RPMI8226 (cell line): ENCODE results near the gene ARHGAP35.
A peak's percentile ranks its signal among the peaks of the same experiment; 100 is the strongest.
"Not testable (repeated sequence)": the region's sequence is repeated elsewhere in the genome, so short reads cannot be mapped to it uniquely, and the experiment has no call there.

ENCODE experiments used
- DNase-seq: peaks from one replicate; pipeline ENCODE4 v3.0.0-alpha.2; 2015

ARHGAP35 gene

DNA sequence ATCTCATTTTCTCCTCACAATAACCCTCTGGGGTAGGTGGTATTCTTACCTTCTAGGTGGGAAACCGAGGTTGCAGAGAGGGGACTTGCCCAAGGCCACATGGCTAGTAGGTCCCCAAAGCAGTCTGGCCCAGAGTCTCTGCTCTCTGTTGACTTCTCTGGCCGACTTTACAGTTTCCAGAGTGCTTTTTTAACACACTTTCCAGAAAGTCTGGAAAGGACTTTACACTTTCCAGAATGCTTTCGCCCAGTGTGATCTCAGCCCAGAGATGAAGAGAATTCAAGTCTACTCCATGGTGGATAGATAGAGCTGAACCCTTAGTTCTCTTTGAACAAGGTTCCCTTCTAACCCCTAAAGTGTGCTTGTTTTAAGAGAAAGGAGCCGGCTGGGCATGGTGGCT, 12.2 kb downstream of the ARHGAP35 start:
- DNase-seq = no peak

DNA sequence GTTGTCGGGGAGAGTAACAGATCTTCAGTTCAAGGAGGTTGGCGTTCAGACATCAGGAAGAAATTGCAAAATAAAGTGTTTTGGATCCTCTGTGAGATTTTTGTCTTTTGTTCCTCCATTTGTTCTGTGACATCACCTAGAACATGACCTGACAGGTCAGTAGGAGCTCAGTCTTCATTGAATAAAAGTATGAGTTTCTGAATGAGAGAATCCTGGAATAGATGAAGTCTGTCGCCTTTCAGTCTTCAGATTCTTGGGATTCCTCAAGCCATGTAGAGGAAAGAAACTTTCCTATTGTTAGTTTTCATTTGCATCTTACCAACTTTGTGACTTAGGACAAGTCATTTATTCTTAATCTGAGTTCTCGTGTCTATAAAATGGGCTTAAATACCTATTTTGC, 14.4 kb downstream of the ARHGAP35 start:
- DNase-seq = no peak

DNA sequence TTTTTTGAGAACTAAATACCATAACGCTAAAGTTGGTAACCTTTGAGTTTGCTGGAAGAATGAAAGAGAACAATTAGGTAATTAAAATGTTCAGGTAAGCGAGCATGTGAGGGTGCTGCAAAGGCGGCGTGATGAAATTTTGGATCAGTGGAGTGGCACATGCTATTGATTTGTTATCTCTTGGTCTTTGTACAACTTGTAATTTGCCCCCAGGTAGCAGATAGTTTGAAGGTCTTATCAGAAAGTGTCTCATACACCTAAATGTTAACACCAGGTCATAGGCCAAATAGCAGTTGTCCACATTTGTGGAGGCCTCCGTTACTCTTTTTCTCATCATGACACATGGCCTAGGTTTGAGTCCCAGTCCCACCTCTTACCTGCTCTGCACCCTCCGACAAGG, 14.9 kb downstream of the ARHGAP35 start:
- no peak for DNase-seq

DNA sequence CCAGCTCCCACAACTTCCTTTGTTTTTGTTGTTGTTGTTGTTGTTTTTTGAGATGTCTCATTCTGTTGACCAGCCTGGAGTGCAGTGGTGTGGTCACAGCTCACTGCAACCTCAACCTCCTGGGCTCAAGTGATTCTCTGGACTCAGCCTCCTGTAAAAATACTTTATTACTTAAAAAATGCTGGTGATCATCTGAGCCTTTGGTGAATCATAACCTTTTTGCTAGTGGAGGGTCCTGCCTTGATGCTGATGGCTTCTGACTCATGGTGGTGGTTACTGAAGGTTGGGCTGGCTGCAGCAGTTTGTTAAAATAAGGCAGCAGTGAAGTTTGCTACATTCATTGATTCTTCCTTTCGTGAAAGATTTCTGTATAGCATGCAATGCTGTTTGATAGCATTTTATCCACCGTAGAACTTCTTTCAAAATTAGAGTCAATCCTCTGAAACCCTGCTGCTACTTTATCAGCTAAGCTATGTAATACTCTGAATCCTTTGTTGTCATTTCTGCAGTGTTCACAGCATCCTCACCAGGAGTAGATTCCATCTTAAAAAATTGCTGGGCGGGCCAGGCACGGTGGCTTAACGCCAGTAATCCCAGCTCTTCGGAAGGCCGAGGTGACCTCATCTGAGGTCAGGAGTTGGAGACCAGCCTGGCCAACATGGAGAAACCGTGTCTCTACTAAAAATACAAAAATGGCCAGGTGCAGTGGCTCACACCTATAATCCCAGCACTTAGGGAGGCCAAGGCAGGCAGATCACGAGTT, 18.0 kb downstream of the ARHGAP35 start:
- no peak for DNase-seq

DNA sequence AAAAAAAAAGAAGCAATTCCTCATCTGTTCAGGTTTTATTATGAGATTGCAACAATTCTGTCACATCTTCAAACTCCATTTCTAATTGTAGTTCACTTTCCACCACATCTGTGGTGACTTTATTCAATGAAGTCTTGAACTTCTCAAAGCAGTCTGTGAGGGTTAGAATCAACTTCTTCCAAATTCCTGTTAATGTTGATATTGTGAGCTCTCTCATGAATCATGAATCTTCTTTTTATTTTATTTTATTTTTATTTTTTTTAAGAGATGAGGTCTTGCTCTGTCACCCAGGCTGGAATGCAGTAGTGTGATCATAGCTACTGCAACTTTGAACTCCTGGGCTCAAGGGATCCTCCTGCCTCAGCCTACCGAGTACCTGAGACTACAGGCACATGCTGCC, 19.6 kb downstream of the ARHGAP35 start:
- DNase-seq = no peak

DNA sequence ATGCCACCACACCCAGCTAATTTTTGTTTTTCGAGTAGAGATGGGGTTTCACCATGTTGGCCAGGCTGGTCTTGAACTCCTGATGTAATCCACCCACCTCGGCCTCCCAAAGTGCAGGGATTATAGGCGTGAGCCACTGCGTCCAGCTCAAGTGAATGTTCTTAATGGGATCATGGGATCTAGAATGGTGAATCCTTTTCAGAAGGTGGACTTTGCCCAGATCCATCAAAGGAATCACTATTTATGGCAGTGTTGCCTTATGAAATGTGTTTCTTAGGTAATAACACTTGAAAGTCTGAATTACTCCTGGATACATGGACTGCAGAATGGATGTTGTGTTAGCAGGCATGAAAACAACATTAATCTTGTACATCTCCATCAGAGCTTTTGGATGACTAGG, 20.3 kb downstream of the ARHGAP35 start:
- no peak for DNase-seq

DNA sequence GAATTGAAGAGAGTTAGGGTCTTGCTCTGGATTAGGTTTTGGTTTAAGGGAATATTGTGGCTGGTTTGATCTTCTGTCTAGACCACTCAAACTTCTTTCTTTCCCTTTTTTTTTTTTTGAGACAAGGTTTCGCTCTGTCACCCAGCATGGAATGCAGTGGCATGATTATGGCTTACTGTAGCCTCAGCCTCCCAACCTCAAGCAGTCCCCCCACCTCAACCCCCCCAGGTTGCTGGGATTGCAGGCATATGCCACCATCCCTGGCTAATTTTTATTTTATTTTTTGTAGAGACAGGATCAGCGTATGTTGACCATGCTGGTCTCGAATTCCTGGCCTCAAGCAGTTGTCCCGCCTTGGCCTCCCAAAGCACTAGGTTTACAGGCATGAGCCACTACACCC, 21.2 kb downstream of the ARHGAP35 start:
- DNase-seq = no peak

DNA sequence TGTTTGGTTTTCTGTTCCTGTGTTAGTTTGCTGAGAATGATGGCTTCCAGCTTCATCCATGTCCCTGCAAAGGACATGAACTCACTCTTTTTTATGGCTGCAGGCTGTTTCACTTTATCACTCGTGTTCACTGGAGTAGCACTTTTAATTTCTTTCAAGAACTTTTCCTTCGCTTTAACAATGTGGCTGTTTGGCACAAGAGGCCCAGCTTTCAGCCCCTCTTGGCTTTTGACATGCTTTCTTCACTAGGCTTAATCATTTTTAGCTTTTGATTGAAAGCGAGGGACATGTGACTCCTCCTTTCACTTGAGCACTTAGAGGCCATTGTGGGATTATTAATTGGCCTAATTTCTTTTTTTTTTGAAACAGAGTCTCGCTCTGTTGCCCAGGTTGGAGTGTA, 22.0 kb downstream of the ARHGAP35 start:
- DNase-seq = not testable (repeated sequence)

DNA sequence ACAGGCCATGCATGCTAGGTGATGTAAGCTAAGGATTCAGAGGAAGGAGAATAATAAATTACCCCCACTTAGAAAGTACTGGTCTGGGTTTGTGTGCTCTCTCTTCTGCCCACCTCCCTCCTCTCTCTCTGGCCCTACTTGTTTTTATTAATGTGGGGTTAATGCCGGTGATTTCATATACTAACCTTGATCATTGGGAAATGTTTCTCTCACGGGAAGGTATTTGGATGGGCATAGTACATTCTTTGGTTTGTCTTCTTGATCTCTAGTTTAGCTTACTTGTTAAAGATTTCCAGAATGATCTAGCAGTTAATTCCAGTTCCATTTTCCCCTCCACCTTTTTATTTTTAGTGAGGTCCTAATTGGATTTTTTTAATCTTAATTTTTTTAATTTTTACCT, 24.6 kb downstream of the ARHGAP35 start:
- DNase-seq = no peak

DNA sequence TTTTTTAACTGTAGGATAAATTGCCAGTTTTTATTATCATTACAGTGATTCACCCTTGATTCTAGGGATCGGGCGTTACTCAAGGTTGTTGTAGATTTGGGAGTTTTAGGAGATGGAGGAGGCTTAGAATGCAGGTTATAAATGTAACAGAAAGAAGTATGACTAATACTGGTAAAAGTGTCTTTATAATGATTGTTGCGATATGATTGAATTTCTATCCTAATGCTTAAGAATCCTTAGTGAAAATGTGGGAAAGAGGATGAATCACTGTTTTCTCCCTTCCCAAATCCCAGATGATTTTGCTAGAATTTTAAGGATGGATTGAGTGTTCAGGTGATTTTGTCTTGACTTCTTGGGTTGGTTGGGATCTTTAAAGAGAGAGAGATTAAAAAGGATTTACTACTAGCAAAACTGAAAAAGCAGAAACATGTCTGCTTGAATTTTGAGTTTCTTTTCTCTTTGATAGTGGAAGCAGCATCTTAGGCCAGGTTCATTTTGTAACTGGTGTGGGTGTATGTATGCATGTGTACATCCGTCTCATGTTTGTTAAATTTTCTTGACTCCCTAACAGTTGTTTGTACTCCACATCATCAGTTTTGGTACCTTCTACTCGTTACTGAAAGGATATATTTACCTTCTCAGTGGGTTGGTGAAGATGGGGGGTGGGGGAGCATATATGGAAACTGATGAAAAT, 25.9 kb downstream of the ARHGAP35 start:
- DNase-seq = no peak

DNA sequence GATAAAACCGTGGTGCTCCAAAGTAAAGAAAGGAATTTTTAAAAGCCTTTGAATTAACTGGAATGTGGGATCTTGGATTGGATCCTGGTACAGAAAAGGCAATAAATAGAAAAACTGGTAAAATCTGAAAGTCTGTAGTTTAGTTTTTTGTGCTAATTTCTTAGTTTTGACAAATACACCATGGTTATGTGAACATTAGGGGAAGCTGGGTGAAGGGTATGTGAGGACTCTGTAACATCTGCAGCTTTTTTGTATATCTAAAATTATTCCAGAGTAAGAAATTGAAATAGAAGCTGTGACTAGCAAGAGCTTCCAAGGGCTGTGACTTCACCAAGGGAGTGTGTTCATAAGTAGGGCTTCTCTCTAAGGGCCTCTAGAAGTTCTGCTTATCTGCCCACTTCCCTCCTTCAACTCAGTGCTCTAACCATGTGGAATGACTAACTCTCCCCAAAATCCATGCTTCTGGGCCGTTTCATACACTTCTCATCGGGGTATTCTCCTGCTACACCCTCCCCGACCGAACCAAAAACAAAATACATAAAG, 26.5 kb downstream of the ARHGAP35 start:
- no peak for DNase-seq

DNA sequence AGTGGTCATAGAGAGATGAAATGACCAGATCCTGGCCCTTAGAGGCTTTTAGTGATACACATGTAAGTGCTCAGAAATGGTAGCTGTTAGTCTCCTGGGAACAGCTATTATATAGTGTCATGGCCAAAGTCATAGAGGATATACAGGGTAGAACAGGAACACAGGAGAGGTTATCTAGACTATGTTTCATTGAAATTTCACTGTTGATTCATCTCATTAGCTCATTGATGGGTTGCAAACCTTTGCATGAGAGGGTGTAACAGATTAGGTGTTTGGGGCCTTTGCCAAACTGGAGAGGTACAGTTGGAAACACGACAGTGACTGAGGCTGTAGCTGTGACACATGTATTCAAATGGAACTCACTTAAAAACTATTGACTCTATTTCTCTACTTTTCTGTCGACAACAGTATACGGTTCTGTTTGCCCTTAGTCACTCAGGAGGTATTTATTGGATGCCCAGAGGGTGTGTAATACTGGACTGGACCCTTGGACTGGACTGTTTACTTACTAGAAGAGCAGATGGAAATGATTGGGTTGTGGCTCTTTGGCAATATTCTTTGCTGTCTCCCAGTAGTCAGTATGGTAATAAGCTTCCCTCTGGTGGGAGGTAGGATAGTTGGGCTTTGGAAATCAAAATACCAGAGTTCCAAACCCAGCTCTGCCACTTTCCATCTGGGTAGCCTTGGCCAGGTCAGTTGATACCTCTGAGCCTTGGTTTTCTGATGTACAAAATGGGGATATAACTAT, 29.8 kb downstream of the ARHGAP35 start:
- no peak for DNase-seq

DNA sequence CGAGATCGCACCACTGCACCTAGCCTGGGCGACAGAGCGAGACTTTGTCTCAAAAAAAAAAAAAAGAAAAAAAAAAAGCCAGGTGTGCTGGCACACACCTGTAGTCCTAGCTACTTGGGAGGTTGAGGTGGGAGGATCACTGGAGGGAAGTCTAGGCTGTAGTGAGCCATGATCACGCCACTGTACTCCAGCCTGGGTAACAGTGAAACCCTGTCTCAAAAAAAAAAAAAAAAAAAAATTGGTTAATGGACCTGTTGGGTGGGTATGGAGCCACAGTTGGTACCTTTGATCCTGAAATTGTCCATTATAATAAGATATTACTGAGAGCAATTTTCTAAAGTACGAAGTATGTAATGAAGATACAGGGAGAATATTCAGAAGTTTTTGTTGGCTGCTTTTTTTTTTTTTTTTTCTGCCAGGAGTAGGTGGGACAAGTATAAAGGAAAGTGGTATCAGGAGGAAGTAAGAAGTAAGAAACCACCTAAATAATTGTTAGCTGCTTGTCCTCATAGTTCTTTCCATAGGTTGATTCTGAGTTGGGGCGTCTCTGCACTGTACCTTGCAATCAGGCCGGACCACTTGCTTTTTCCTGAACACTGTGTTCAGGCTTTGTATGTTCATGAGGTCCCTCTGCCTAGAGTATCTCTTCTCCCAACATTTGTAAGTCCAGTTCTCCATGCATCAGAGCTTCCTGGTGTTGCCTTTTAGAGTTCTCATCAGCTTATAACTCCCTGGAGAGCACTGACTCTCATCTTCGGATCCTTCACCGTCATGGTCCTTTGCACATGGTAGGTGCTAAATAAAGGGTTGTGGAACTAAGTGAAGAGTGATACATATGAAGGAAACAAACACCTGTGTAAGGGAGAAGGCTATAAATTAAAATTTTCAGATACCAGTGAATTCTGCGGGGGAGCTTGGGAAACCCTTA, 31.7 kb downstream of the ARHGAP35 start:
- DNase-seq = no peak

DNA sequence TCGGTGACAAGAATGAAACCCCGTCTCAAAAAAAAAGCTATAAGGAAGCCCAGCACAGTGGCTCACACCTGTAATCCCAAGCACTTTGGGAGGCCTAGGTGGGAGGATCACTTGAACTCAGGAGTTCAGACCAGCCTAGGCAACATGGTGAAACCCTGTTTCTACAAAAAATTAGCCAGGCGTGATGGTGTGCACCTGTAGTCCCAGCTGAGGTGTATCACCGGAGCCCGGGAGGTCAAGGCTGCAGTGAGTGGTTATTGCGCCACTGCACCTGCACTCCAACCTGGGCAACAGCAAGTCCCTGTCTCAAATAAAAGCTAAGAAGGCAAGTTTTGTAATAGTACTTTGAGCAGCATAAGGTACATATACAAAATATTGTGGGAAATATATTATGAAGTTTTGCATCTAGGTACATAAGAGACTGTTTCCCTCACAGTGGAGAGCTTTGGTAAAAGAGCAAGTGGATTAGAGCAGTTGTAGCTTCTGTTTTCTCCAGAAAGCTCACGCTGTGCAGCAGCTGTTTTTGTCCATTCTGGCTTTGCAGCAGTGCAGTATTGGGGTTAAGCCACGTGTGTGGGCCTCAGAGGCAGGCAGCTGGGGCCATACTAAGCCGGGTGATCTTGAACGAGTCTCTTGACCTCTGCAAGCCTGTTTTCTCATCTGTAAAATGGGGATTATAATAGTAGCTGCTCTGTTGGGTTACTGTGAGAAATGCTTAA, 35.4 kb downstream of the ARHGAP35 start:
- DNase-seq = peak; percentile 56

DNA sequence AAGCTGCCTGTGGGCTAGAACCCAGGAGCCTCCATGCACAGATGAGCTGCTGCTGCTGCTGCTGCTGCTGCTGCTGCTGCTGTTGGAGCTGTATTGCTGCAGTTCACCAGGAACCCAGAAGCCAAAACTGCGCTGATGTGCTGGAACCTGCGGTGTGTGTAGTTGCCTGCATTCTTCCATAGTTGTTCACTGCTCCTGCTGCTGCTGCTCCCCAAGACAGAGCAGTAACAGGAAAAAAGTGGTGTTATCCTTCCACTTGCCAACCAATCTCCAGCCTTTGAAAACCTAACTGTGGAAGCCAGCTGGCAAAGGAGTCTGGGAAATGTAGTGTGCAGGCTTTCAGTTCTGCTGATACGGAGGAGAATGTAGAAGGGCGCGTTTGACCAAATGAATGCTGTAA, 37.9 kb downstream of the ARHGAP35 start:
- no peak for DNase-seq

DNA sequence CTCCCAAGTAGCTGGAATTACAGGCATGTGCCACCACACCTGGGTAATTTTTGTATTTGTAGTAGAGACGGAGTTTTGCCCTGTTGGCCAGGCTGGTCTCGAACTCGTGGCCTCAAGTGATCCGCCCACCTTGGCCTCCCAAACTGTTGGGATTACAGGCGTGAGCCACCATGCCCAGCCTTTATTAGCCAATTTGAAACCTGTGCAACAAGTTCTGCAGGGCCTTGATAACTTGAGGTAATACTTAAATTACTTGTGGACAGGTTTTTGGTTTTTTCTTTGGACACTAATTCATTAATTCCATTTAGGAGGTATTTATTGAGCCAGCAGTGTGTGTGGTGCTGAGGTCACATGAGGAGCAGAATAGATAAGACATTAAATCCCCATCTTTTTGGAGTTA, 39.5 kb downstream of the ARHGAP35 start:
- DNase-seq = no peak

DNA sequence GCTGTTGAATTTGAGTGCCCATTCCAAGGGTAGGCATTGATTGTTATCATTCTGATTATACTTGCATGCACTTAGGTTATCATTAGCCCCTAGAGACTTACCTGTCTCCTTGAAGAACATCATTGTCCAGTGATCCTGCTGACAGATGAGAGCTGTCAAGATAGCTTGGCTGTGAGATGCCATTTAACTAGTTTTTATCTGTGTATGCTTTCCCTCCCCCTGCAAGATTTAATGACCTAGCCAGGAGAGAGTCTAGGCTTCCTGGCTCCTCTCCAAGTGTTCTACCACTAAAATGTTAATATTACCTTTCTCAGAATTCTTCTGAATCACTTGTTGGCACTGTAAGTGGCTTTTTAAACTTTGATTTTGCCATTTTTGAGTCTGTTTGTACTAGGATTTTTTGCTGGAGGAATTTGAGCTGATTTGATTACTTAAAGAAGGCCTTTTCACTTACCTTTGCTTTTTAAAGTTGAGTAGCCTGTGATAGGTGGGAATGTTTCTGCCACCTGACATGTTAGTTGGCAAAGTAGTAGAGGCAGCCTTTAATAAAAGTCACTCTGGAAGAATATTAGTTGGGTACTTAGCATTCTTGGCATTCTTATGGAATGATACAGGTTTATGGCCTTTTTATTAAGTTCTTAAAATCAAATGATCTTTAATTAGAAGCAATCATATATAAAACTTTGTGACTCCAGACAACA, 41.1 kb downstream of the ARHGAP35 start:
- no peak for DNase-seq

DNA sequence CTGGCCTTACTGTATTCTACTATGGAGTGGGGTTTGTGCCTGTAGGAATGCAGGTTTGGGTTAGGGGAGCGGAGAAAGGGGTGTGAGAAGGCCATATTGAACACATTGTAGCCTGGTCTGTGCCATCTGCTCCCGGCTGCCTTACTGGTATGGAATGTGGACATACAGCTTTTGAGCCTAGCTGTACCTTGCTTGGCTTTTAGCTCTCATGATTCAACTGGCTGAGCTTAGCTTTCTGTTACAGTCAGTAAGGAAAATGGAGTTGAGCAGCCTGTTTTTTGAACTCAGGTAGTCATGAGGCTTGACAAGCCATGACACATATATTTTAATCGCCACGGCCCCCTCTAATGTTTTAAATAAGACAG, 41.6 kb downstream of the ARHGAP35 start:
- no peak for DNase-seq

DNA sequence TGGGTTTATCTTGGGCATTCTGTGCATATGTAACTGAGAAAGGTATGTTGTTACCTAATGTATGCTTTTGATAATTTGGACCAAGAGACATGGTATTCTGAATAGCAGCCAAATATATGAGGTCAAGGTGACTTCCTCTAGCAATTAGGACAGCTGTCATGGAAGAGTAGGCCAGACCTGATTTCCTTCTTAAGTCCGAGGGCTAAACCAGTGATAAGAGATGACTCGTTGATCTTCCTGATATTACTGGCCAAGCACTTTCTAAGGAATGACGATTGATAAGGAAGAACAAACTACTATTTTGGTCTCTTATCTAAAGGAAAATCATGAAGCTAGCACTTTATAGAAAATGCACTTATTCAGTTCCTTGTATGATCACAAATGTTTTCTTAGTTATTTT, 42.7 kb downstream of the ARHGAP35 start:
- no peak for DNase-seq

DNA sequence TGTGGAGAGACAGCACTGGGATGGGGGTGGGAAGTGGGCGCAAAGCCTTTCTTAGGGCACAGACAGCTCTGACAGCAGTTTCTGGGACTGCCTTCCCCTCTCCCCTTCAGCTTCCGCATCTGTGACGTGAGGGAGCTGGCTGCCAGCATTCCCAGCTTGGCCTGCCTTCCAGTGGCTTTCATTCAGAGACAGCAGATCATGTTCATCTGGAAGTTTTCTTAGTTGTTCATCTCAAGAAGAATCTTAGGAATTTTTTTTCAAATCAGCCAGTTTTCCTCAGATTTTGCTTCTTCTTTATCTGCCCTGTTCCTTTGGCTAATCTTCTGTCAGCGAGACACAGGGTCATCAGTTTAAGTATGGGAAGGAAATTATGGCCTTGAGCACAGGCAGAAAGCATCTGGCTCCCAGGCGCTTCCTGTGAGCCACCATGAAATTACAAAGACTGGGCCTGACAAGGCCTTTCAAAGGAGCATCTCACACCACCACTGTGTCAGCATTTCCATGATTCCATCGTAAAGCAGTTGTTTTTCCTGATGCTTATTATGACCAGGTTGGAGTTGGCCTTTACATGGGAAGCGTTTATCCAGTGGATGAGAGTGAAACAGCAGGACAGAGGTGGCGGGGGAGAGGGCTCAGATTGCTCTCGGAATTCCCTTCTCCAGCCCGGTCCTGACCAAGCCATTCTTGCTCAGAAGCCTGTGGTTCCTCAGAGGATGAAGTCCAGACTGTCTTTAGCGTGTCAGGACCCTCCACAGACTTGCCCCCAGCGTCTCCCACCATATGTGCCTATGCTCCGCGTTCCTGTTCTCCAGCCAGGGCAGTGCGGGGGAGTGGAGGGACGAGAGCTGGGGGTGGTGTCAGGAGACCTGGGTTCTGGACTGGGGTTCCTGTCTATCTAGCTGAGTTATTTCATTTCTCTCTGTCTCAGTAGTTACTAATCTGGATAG, 43.6 kb downstream of the ARHGAP35 start:
- DNase-seq = no peak
